ENCODE results near the gene WNT3A. TPM values are rescaled to one million over a fixed set of nuclear protein-coding genes. Genes with fewer than 3 reads are reported as not detected.

Gene WNT3A
- total RNA-seq, 1 experiment from 2014 or later: 1.0 TPM

- no peaks in the 10 kb centered on the region for H3K9me2 ChIP-seq (replicated peaks; ENCODE audit: low read length)
- H3K36me3 ChIP-seq (ENCODE audit: low read depth, low read length): no peaks in the 10 kb centered on the region
- POLR2A ChIA-PET (ENCODE audit: unreplicated experiment): no interaction called here
- no peak overlapping the region for H3K4me2 ChIP-seq (ENCODE audit: low read length)
- H3F3A ChIP-seq (ENCODE audit: low read length, unreplicated experiment): no peaks in the 10 kb centered on the region
- peaks cover 4% of the 10 kb centered on the region; the same call in 1 of the 2 replicates for H3K4me1 ChIP-seq (ENCODE audit: insufficient read depth, low read length)
- H3K27me3 ChIP-seq (ENCODE audit: low read length): peaks cover 33% of the 10 kb centered on the region
- H3K27ac ChIP-seq (ENCODE audit: low read length): no peak overlapping the region
- H3K4me3 ChIP-seq (ENCODE audit: low read length): no peak overlapping the region
- no peak overlapping the region for H3K9ac ChIP-seq (ENCODE audit: low read length)
- no peaks in the 10 kb centered on the region for H3K79me2 ChIP-seq (ENCODE audit: low read length)
- ATAC-seq: no peak
- no peaks in the 10 kb centered on the region for H3K9me3 ChIP-seq (ENCODE audit: low read length)
- DNase-seq: no peak
- H4K20me1 ChIP-seq (ENCODE audit: low read length): no peaks in the 10 kb centered on the region
- BruUV-seq (replicated peaks): no TSS peak
- no peak overlapping the region for H2AFZ ChIP-seq (ENCODE audit: low read length)
- no peak for TF ChIP-seq CTCF (conservative IDR thresholded peaks at IDR 0.05; ENCODE audit: low read depth, low read length)
- no peak for TF ChIP-seq EZH2 (IDR thresholded peaks at IDR 0.05; ENCODE audit: low read length, unreplicated experiment)
- no peak for TF ChIP-seq EZH2phosphoT487 (IDR thresholded peaks at IDR 0.05; ENCODE audit: borderline replicate concordance, low read length)
- intact Hi-C loops (cut with micrococcal nuclease): no loop called here
- CTCF ChIA-PET: no interaction called here
Observed at GRCh38 chr1:228007801-228008341, 1.1 kb downstream of the WNT3A start.

- CTCF ChIA-PET: no interaction called here
- intact Hi-C loops (cut with micrococcal nuclease): no loop called here
- H3K27me3 ChIP-seq (ENCODE audit: low read length): peaks cover 33% of the 10 kb centered on the region
- TF ChIP-seq EZH2phosphoT487 (IDR thresholded peaks at IDR 0.05; ENCODE audit: borderline replicate concordance, low read length) (no peak), EZH2 (IDR thresholded peaks at IDR 0.05; ENCODE audit: low read length, unreplicated experiment) (no peak), CTCF (conservative IDR thresholded peaks at IDR 0.05; ENCODE audit: low read depth, low read length) (no peak)
- H3F3A ChIP-seq (ENCODE audit: low read length, unreplicated experiment): no peaks in the 10 kb centered on the region
- no peak overlapping the region for H3K4me3 ChIP-seq (ENCODE audit: low read length)
- H3K27ac ChIP-seq (ENCODE audit: low read length): no peak overlapping the region
- BruUV-seq (replicated peaks): no TSS peak
- no peaks in the 10 kb centered on the region for H4K20me1 ChIP-seq (ENCODE audit: low read length)
- H3K9ac ChIP-seq (ENCODE audit: low read length): no peak overlapping the region
- no peak overlapping the region for H2AFZ ChIP-seq (ENCODE audit: low read length)
- H3K9me2 ChIP-seq (replicated peaks; ENCODE audit: low read length): no peaks in the 10 kb centered on the region
- ATAC-seq (no peak), DNase-seq (no peak)
- POLR2A ChIA-PET (ENCODE audit: unreplicated experiment): no interaction called here
- no peaks in the 10 kb centered on the region for H3K9me3 ChIP-seq (ENCODE audit: low read length)
- no peak overlapping the region for H3K4me2 ChIP-seq (ENCODE audit: low read length)
- no peaks in the 10 kb centered on the region for H3K79me2 ChIP-seq (ENCODE audit: low read length)
- no peaks in the 10 kb centered on the region for H3K36me3 ChIP-seq (ENCODE audit: low read depth, low read length)
- peaks cover 11% of the 10 kb centered on the region for H3K4me1 ChIP-seq (ENCODE audit: insufficient read depth, low read length)
Observed at GRCh38 chr1:228008391-228009115, 1.8 kb downstream of the WNT3A start.

- Histone ChIP-seq H3K9me3 (ENCODE audit: low read length) (no peaks in the 10 kb centered on the region), H3K4me1 (ENCODE audit: insufficient read depth, low read length) (peaks cover 12% of the 10 kb centered on the region), H3K4me3 (ENCODE audit: low read length) (no peak overlapping the region), H3K27ac (ENCODE audit: low read length) (no peak overlapping the region), H3K4me2 (ENCODE audit: low read length) (no peak overlapping the region), H3K79me2 (ENCODE audit: low read length) (no peaks in the 10 kb centered on the region), H2AFZ (ENCODE audit: low read length) (no peak overlapping the region), H3K36me3 (ENCODE audit: low read depth, low read length) (no peaks in the 10 kb centered on the region), H3K9ac (ENCODE audit: low read length) (no peak overlapping the region), H4K20me1 (ENCODE audit: low read length) (no peaks in the 10 kb centered on the region), H3F3A (ENCODE audit: low read length, unreplicated experiment) (no peaks in the 10 kb centered on the region), H3K27me3 (ENCODE audit: low read length) (peaks cover 33% of the 10 kb centered on the region), H3K9me2 (replicated peaks; ENCODE audit: low read length) (no peaks in the 10 kb centered on the region)
- ChIA-PET POLR2A (ENCODE audit: unreplicated experiment) (no interaction called here), CTCF (no interaction called here)
- BruUV-seq (replicated peaks): no TSS peak
- no peak for TF ChIP-seq CTCF (conservative IDR thresholded peaks at IDR 0.05; ENCODE audit: low read depth, low read length)
- TF ChIP-seq EZH2 (IDR thresholded peaks at IDR 0.05; ENCODE audit: low read length, unreplicated experiment): no peak
- TF ChIP-seq EZH2phosphoT487 (IDR thresholded peaks at IDR 0.05; ENCODE audit: borderline replicate concordance, low read length): no peak
- DNase-seq (no peak), ATAC-seq (no peak)
- intact Hi-C loops (cut with micrococcal nuclease): no loop called here
Observed at GRCh38 chr1:228009116-228009827, 2.5 kb downstream of the WNT3A start.

All from PC-3 (cell line).